DMS114 treated with DMSO at 0.1 percent for 48 hours (cell line): ENCODE data around the gene SH3GL3.

ENCODE experiments used
- DNase-seq: peaks from one replicate; lab custom pipeline; 2025; ENCODE audit not compliant: unreplicated experiment; lab: John Stamatoyannopoulos, UW

The SH3GL3 gene

GRCh38 chr15:83446904-83447709 is at the start of gene SH3GL3:
TSS of gene SH3GL3 (plus strand) at chr15:83447341. CDS start at chr15:83447534, 193 bp downstream.
- DNase-seq = peak; percentile 79

GRCh38 chr15:83398626-83399025 is 48.5 kb upstream of the SH3GL3 start:
- no peak for DNase-seq

GRCh38 chr15:83404121-83404520 is 43.0 kb upstream of the SH3GL3 start:
- no peak for DNase-seq

- DNase-seq = no peak
Observed at GRCh38 chr15:83410532-83410931, 36.6 kb upstream of the SH3GL3 start.

GRCh38 chr15:83413054-83413719 is 34.0 kb upstream of the SH3GL3 start:
- DNase-seq = no peak

- DNase-seq = no peak
Observed at GRCh38 chr15:83422081-83422480, 25.1 kb upstream of the SH3GL3 start.

- no peak for DNase-seq
Observed at GRCh38 chr15:83422541-83422940, 24.6 kb upstream of the SH3GL3 start.

GRCh38 chr15:83424101-83424500 is 23.0 kb upstream of the SH3GL3 start:
- no peak for DNase-seq

- no peak for DNase-seq
Observed at GRCh38 chr15:83430441-83430840, 16.7 kb upstream of the SH3GL3 start.

- no peak for DNase-seq
Observed at GRCh38 chr15:83431521-83431920, 15.6 kb upstream of the SH3GL3 start.

- DNase-seq = no peak
Observed at GRCh38 chr15:83435202-83435601, 11.9 kb upstream of the SH3GL3 start.

GRCh38 chr15:83435782-83436181 is 11.4 kb upstream of the SH3GL3 start:
- no peak for DNase-seq

- DNase-seq = peak; percentile 65
Observed at GRCh38 chr15:83436513-83437158, 10.5 kb upstream of the SH3GL3 start.

- no peak for DNase-seq
Observed at GRCh38 chr15:83443076-83443847, 3.9 kb upstream of the SH3GL3 start.

- no peak for DNase-seq
Observed at GRCh38 chr15:83444936-83445335, 2.2 kb upstream of the SH3GL3 start.

GRCh38 chr15:83445643-83446042 is 1.5 kb upstream of the SH3GL3 start:
- no peak for DNase-seq

GRCh38 chr15:83446417-83446816 is 724 bp upstream of the SH3GL3 start:
- no peak for DNase-seq

- no peak for DNase-seq
Observed at GRCh38 chr15:83449250-83449671, 2.1 kb downstream of the SH3GL3 start.

- no peak for DNase-seq
Observed at GRCh38 chr15:83449937-83450506, 2.9 kb downstream of the SH3GL3 start.

- DNase-seq = no peak
Observed at GRCh38 chr15:83457149-83457548, 10.0 kb downstream of the SH3GL3 start.

- DNase-seq = no peak
Observed at GRCh38 chr15:83458381-83458780, 11.2 kb downstream of the SH3GL3 start.
